Thoracic aorta (tissue), 2 donors: ENCODE data around the gene UHRF1. TPM values are rescaled to one million over a fixed set of nuclear protein-coding genes. Genes with fewer than 3 reads are reported as not detected.
A peak's percentile ranks its signal among the peaks of the same experiment; 100 is the strongest.

Experiments
- ATAC-seq: fragments of 150-250 bp; one replicate; pipeline ENCODE4 v1.8.0; 2017; ENCODE audit warnings: low read depth; ENCODE audit not compliant: insufficient number of reproducible peaks, low FRiP score
- DNase-seq: peaks from one replicate; pipeline ENCODE4 v3.0.0-alpha.2; 2020; ENCODE audit warnings: low spot score
- H3K27ac ChIP-seq, 2 donors: fragments of 200-600 bp; sonication (generic); 1 replicate in 1 of 2; 2 replicates in 1 of 2; pipeline ENCODE4 v1.5.1; 2016; ENCODE audit warnings: mild to moderate bottlenecking in 2 of 2, moderate library complexity in 2 of 2
- H3K27me3 ChIP-seq: fragments of 200-600 bp; sonication (generic); replicated peaks from 2 replicates; pipeline ENCODE4 v1.6.0; 2016; ENCODE audit warnings: mild to moderate bottlenecking; ENCODE audit not compliant: insufficient read depth
- H3K36me3 ChIP-seq: fragments of 200-600 bp; sonication (generic); one replicate; pipeline ENCODE4 v1.5.1; 2016
- H3K4me1 ChIP-seq, 2 donors: fragments of 200-600 bp; sonication (generic); 1 replicate in 1 of 2; 2 replicates in 1 of 2; pipeline versions ENCODE4 v1.5.1 to v1.6.0; 2016; ENCODE audit warnings: low read depth in 2 of 2, mild to moderate bottlenecking in 1 of 2; ENCODE audit not compliant: control insufficient read depth in 1 of 2
- H3K4me3 ChIP-seq: fragments of 200-600 bp; sonication (generic); 2 replicates; pipeline ENCODE4 v1.5.1; 2016; ENCODE audit warnings: mild to moderate bottlenecking
- H3K9me3 ChIP-seq: fragments of 200-600 bp; sonication (generic); 2 replicates; pipeline ENCODE4 v1.5.1; 2016
- total RNA-seq, 2 donors: library from RNA; depleted of rRNA; stranded (reverse); fragments of >200 nt; gene quantifications; one replicate each; pipeline versions ENCODE4 v1.1.0 to v1.2.3, GENCODE V29; 2016
- TF ChIP-seq, protein P1 (sequence below): fragments of 200-600 bp; sonication (generic); IDR thresholded peaks from one replicate; pipeline ENCODE4 v1.5.1; 2019; ENCODE audit warnings: antibody characterized with exemption

UHRF1 gene
- total RNA-seq, 2 donors from 2014 or later: 1.6 to 2.2 TPM

- peak; percentile 67 for DNase-seq
- H3K4me3 ChIP-seq: peak overlapping the region; percentile 82
- H3K27me3 ChIP-seq: no peaks in the 10 kb centered on the region
- H3K27ac ChIP-seq: no peak overlapping the region
- peaks cover 8 to 35% of the 10 kb centered on the region in 2 donors for H3K4me1 ChIP-seq
- TF ChIP-seq, protein P1, sequence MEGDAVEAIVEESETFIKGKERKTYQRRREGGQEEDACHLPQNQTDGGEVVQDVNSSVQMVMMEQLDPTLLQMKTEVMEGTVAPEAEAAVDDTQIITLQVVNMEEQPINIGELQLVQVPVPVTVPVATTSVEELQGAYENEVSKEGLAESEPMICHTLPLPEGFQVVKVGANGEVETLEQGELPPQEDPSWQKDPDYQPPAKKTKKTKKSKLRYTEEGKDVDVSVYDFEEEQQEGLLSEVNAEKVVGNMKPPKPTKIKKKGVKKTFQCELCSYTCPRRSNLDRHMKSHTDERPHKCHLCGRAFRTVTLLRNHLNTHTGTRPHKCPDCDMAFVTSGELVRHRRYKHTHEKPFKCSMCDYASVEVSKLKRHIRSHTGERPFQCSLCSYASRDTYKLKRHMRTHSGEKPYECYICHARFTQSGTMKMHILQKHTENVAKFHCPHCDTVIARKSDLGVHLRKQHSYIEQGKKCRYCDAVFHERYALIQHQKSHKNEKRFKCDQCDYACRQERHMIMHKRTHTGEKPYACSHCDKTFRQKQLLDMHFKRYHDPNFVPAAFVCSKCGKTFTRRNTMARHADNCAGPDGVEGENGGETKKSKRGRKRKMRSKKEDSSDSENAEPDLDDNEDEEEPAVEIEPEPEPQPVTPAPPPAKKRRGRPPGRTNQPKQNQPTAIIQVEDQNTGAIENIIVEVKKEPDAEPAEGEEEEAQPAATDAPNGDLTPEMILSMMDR: no peak
- H3K36me3 ChIP-seq: no peaks in the 10 kb centered on the region
- ATAC-seq: no peak
- no peaks in the 10 kb centered on the region for H3K9me3 ChIP-seq
These were observed 744 bp downstream of the UHRF1 start for GRCh38 chr19:4909897-4910593.

DNA sequence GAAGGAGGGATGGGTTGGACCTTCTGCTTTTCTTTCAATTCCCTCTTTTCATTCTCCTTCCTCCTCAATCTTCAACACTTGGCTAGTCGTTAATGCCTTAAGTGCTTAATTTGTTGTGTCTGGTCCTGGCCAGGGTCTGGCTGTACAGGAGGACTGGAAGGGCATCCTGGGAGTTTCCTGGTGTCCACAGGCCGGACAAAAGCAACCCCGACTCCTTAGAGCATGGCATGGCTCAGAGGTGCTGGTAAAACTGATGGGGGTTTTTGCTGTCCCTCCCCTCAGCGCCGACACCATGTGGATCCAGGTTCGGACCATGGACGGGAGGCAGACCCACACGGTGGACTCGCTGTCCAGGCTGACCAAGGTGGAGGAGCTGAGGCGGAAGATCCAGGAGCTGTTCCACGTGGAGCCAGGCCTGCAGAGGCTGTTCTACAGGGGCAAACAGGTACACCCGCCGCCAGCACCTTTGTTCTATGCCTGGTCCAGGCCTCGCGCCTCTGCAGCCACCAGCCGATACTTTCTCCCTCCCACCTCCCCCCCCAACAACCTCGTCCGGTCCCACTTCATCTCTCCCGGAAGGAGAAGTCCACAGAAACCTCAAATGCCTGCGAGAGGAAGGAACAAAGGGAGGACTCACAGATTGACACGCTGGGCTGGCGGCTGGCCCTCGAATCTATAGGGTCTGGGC lies 1.4 kb downstream of the UHRF1 start:
- TF ChIP-seq, protein P1: no peak
- no peaks in the 10 kb centered on the region for H3K36me3 ChIP-seq
- no peak for ATAC-seq
- peak overlapping the region; percentile 82 for H3K4me3 ChIP-seq
- DNase-seq: no peak
- peak overlapping the region in 1 of 2 donors; percentile 61 for H3K27ac ChIP-seq
- H3K4me1 ChIP-seq: peaks cover 8 to 42% of the 10 kb centered on the region in 2 donors
- no peaks in the 10 kb centered on the region for H3K27me3 ChIP-seq
- H3K9me3 ChIP-seq: no peaks in the 10 kb centered on the region

DNA sequence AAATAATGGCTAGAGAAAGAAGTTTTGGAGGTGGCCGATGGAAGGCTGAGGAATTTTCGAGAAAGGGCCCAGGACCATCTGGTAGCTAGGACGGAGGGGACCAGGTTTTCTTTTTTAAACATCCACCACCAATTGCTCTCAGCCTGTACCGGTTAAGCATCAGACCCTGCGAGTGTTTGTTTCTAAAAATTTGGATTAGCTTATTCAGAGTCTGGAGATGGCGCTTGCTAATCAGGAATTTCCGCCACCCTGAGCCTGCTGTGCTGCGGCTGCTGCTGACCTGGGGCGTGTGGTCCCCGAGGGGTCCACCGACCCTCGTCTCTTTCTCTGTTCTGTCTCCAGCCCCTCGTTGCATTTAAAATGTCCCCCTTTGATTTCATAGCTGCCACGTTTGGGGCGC lies 2.0 kb downstream of the UHRF1 start:
- Histone ChIP-seq H3K27me3 (no peaks in the 10 kb centered on the region), H3K36me3 (no peaks in the 10 kb centered on the region), H3K9me3 (no peaks in the 10 kb centered on the region), H3K4me1 (peaks cover 8 to 43% of the 10 kb centered on the region in 2 donors), H3K27ac (peak overlapping the region; percentile 61 to 71), H3K4me3 (peak overlapping the region; percentile 82)
- TF ChIP-seq, protein P1: no peak
- ATAC-seq (no peak), DNase-seq (no peak)

GRCh38 chr19:4911786-4912672 lies 2.7 kb downstream of the UHRF1 start:
- peak overlapping the region; percentile 61 to 71 for H3K27ac ChIP-seq
- H3K9me3 ChIP-seq: no peaks in the 10 kb centered on the region
- peaks cover 8 to 43% of the 10 kb centered on the region in 2 donors for H3K4me1 ChIP-seq
- DNase-seq (peak; percentile 82), ATAC-seq (peak; percentile 75)
- H3K36me3 ChIP-seq: no peaks in the 10 kb centered on the region
- peak overlapping the region; percentile 82 for H3K4me3 ChIP-seq
- TF ChIP-seq, protein P1: peak; percentile 60
- no peaks in the 10 kb centered on the region for H3K27me3 ChIP-seq
